Liver (tissue), 3 donors: ENCODE measurements around the gene OR2AG2.

Experiments
- ATF3 ChIP-seq: IDR thresholded peaks from 2 replicates; pipeline ENCODE4 v1.6.1; 2016; ENCODE audit warnings: antibody characterized with exemption
- CTCF ChIP-seq: fragments of 150-350 bp; IDR thresholded peaks from 2 replicates; pipeline ENCODE4 v1.5.1; 2017; ENCODE audit warnings: improper control_type of control experiment, low read depth, low read length; ENCODE audit not compliant: missing input control
- EGR1 ChIP-seq, 2 donors: IDR thresholded peaks; 2 replicates each; pipeline ENCODE4 v1.6.1; 2016 to 2018; ENCODE audit warnings: antibody characterized with exemption in 2 of 2, low read depth in 2 of 2
- JUND ChIP-seq, 2 donors: IDR thresholded peaks; 2 replicates each; pipeline ENCODE4 v1.6.1; 2016; ENCODE audit warnings: antibody characterized with exemption in 2 of 2
- REST ChIP-seq: IDR thresholded peaks from 2 replicates; pipeline ENCODE4 v1.6.1; 2016; ENCODE audit warnings: antibody characterized with exemption, mild to moderate bottlenecking
- RXRA ChIP-seq, 2 donors: IDR thresholded peaks; 2 replicates each; pipeline ENCODE4 v1.6.1; 2017 to 2018; ENCODE audit warnings: antibody characterized with exemption in 2 of 2, mild to moderate bottlenecking in 1 of 2
- SP1 ChIP-seq: IDR thresholded peaks from 2 replicates; pipeline ENCODE4 v1.6.1; 2018; ENCODE audit warnings: antibody characterized with exemption, mild to moderate bottlenecking
- YY1 ChIP-seq: IDR thresholded peaks from 2 replicates; pipeline ENCODE4 v1.6.1; 2016; ENCODE audit warnings: antibody characterized with exemption, mild to moderate bottlenecking
- donor health status: healthy.
- donor health status: healthy.

- TF ChIP-seq ATF3 (no peak), EGR1 (IDR thresholded peaks at IDR 0.05; ENCODE audit: low read depth in 2 of 2) (no peak), SP1 (no peak), REST (no peak), CTCF (no peak), YY1 (no peak), RXRA (IDR thresholded peaks at IDR 0.05) (no peak), JUND (IDR thresholded peaks at IDR 0.05) (no peak)
Observed at GRCh38 chr11:6734616-6735015, 37.2 kb downstream of the OR2AG2 start.
